Measurements from ENCODE around the gene ZNF761. TPM values are rescaled to one million over a fixed set of nuclear protein-coding genes. Genes with fewer than 3 reads are reported as not detected.
"Not testable (repeated sequence)": the region's sequence is repeated elsewhere in the genome, so short reads cannot be mapped to it uniquely, and the experiment has no call there.

Gene ZNF761
- 9.5 TPM for polyA plus RNA-seq (ENCODE audit: insufficient read length)

GRCh38 chr19:53431399-53432087 is at the start of gene ZNF761:
ZNF761 (plus strand) TSS chr19:53431984; CDS start chr19:53447269, 15,285 bp downstream.
- peak; percentile 47 for DNase-seq (ENCODE audit: low read depth)

DNA sequence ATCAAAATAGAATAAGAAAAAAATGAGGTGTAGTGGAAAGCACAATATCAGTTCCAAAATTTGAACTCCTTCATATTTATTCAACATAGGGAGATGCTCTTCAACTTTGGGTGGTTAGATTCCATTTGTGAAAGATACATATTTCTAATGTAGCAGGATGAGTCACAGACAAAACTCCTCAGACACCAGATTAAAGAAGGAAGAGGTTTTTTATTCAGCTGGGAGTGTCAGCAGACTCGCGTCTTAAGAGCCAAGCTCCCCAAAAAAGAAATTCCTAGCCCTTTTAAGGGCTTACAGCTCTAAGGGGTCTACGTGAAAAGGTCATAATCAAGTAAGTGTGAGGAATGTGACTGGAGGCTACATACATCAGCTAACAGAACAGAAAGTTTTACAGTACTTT is 43.6 kb upstream of the ZNF761 start:
- DNase-seq (ENCODE audit: low read depth), result no peak

GRCh38 chr19:53388904-53389303 is 42.9 kb upstream of the ZNF761 start:
- DNase-seq (ENCODE audit: low read depth), result no peak

DNA sequence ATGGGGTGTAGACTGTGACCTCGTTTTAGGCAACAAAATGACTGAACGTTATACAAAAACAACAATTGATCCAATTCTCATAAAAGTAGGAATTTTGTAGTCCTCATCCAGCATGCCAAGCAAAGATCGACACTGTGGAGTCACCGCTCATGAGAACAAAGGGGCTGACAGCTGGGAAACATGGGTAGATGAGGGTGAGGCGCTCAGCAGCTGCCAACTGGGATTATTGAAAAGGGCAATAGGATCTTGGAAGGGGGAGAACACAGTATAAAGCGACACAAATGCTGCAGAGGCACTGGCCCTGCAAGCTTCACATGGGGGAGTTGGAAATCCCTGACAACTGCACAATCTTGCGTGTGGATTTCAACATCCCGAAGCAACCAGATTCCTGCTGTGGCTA is 42.2 kb upstream of the ZNF761 start:
- no peak for DNase-seq (ENCODE audit: low read depth)

DNA sequence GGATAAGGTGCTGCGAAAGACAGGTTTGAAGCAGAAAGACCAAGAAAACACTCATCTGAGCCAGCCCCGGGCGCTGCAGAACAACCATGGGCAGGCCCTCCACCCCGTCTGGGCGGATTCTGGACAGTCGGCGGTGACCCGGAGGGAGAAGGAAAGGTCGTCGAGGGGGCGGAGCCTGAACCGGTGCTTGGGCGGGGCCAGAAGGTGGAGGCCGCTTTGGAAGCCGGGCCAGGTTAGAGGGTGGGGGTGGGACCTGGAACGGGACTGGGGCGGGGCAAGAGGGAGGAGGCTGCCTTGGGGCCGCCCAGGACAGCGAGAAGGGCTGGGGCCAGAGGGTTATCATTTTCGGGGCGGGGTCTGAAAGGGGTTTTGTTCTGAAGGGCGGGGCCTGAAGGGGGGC is 41.8 kb upstream of the ZNF761 start:
- no peak for DNase-seq (ENCODE audit: low read depth)

DNA sequence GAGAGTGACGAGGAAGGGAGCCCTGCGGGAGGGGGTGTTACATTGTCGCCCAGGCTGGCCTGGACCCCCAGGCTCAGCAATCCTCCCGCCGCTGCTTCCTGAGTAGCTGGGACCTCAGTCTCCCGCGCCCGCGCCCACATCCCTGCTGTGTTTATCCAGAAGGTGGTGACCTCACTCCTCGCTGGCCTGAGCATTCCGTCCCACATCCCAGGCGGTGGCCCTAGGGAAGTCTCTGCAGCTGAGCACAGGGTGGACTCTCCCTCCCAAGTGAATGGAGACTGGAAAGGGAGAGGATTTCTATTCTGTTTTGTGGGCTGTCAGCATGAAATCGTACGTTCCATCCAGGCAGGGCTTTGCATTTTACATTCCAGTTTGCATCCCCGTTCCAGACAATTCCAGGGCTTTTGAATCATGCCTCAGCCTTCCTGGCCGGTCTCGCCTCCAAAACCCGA is 37.2 kb upstream of the ZNF761 start:
- DNase-seq (ENCODE audit: low read depth), result no peak

DNA sequence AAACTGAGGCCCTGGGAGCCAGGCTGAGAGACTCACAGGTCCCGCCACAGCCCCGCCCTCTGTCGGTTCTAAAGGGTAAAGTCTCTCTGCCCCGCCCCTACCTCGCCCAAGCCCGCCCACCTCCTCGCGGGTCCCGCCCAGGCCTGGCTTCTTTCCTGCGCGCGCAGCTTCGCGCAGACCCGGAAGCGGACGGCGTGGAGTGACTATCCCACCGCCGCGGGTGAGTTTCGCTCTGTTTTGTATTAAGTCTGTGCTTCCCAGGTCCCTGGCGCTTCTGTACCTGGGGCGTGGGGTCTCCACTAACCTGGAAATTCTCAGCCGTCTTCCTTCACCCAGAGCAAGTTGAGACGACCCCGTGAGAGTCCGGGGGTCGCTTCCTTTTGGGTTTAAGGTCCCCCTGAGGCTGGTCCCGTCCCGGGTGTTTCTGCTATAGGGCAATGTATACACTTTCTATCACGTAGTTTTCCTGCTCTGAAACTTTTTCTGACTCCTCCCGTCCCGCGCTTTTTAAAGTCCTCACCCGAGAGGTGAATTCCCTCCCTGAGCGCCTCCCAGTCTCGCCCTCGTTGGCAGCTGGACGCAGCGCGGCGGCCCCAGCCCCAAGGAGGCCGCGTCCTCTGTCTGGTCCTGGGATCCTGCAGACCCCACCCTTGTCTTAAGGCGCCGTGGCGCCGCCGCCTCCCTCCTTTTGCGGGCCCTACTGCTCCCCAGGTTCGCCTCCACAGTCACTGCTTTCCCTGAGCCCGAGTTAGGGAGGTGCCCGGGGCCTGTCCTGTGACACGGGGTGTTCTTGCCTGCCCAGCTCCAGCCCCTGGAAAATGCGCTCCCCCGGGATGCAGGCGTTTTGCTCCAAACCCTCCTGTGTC is 36.6 kb upstream of the ZNF761 start, which contains the start of gene ZNF765:
TSS of gene ZNF765 (plus strand) at position 176 of the 866 bp plus-strand sequence. CDS start 2,867 bp downstream, outside the sequence.
- DNase-seq (ENCODE audit: low read depth), result peak; percentile 66

DNA sequence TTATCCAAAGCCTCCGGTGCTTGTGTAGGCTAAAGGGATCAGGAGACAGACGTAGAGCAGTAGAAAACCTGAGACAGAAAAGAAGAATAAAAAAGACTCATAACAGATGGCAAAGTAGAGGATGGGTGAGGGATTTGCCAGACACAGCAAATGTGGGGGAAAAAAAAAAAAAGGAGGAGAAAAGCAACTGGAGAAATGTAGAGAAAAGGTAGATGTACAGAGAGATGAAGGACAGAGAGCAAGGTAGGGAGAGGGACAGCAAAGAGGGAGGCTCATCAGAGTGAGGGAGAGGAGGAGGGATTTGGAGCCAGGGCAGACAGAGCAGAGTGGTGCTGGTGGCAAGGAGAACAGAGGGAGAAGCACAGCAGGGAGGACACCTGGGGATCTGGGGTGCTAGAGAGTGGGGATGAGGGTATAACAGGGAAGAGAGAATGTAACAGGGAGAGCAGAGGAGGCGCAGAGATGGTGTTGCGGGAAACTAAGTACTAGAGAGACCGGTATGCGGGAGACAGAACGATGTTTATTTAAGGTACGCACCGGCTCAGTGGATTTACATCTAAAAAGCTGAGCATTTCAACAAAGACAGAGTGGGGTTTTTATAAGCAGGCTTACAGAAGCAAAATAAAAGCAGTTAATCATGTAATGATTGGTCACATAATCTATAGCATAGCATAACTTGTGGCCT is 35.8 kb upstream of the ZNF761 start:
- not testable (repeated sequence) for DNase-seq (ENCODE audit: low read depth)

DNA sequence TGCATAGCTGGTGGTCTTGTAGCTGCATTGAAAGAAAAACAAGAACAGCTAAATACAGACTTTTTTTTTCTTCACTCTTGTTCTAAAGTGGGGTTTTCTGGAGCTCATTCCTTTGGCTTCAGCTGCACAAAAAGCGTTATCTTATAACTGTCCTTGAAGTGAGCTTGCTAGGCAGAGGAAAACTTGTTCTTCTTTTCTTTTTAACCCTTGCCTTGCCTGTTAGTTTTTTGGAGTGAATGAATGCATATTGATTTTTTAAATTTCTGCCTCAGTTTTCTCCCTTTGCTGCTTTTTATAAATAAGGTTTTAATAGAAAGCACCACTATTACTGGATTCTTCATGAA is 35.3 kb upstream of the ZNF761 start:
- DNase-seq (ENCODE audit: low read depth), result no peak

DNA sequence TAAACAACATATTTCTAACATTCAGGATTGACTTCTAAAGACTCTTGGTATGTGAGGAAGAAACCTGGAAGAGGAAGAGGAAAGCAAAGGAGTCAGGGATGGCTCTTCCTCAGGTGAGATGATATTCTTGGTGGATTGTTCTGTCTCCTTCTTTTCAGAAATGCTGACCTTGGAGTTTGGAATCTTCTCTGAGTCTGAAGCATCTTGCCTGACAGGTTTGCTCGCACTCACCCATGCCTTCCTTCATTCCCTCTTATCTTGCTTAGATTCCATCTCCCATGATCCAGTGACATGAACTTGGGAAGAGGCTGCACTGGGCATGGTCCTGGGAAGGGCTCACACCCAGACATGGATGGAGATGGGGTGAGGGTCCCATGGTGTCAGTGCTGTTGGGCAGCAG is 33.9 kb upstream of the ZNF761 start:
- not testable (repeated sequence) for DNase-seq (ENCODE audit: low read depth)

DNA sequence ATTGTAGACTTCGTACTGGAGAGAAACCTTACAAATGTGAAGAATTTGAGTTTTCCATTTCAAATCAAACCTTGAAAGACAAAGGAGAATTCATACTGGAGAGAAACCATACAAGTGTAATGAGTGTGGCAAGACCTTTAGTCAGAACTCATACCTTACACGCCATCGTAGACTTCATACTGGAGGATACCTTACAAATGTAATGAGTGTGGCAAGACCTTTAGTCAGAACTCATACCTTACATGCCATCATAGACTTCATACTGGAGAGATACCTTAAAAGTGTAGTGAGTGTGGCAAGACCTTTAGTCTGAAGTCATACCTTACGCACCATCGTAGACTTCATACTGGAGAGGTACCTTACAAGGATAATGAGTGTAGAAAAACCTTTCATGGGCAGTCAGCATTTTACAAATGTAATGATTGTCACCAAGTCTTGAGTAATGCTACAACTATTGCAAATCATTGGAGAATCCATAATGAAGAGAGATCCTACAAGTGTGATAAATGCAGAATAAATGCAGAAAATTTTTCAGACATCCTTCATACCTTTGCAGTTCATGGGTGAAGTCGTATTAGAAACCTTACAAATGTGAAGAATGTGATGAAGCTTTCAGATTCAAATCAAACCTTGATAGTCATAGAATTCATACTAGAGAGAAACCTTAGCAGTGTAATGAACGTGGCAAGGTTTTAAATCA is 22.1 kb upstream of the ZNF761 start:
- DNase-seq (ENCODE audit: low read depth), result no peak

- DNase-seq (ENCODE audit: low read depth), result not testable (repeated sequence)
Observed at GRCh38 chr19:53420520-53421315, 11.1 kb upstream of the ZNF761 start.

GRCh38 chr19:53422551-53422950 is 9.2 kb upstream of the ZNF761 start:
- no peak for DNase-seq (ENCODE audit: low read depth)

DNA sequence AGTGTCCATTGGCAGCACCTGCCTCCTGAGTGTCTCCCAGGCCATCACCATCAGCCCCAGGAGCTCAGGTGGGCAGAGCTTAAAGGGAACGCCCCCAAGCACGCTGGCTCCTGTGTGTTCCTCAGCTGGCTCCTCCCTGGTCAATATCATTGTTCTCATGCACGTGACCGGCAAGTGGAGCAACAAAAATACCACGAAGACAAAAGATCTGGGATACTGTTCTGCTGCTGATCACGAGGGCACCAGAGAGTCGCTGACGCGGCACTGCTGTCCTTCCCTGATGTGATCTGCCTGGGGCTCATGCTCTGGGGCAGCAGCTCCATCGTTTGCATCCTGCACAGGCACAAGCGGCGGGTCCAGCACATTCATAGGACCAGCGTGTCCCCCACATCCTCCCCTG is 8.7 kb upstream of the ZNF761 start:
- not testable (repeated sequence) for DNase-seq (ENCODE audit: low read depth)

GRCh38 chr19:53423680-53424079 is 8.1 kb upstream of the ZNF761 start:
- not testable (repeated sequence) for DNase-seq (ENCODE audit: low read depth)

- DNase-seq (ENCODE audit: low read depth), result peak; percentile 54
Observed at GRCh38 chr19:53424968-53425597, 6.7 kb upstream of the ZNF761 start.

DNA sequence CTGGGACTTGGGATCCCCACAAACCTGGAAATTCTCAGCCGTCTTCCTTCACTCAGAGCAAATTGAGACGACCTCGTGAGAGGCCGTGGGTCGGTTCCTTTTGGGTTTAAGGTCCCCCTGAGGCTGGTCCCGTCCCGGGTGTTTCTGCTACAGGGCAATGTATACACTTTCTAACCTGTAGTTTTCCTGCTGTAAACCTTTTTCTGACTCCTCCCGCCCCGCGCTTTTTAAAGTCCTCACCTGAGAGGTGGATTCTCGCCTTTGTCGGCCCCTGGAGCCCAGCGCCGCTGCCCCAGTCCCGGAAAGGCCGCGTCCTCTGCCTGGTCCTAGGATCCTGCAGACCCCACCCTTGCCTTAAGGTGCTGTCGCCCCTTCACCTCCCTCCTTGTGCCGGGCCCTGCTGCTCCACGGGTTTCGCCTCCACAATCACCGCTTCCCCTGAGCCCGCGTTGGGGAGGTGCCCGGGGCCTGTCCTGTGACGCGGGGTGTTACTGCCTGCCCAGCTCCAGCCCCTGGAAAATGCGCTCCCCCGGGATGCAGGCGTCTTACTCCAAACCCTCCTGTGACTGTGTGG is 391 bp downstream of the ZNF761 start:
- no peak for DNase-seq (ENCODE audit: low read depth)

DNA sequence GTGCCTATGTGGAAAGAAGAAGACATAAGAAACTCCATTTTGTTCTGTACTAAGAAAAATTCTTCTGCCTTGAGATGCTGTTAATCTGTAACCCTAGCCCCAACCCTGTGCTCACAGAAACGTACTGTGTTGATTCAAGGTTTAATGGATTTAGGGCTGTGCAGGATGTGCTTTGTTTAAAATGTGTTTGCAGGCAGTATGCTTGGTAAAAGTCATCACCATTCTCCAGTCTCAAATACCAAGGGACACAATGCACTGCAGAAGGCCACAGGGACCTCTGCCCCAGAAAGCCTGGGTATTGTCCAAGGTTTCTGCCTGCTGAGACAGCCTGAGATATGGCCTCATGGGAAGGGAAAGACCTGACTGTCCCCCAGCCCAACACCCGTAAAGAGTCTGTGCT is 12.0 kb downstream of the ZNF761 start:
- DNase-seq (ENCODE audit: low read depth), result not testable (repeated sequence)

DNA sequence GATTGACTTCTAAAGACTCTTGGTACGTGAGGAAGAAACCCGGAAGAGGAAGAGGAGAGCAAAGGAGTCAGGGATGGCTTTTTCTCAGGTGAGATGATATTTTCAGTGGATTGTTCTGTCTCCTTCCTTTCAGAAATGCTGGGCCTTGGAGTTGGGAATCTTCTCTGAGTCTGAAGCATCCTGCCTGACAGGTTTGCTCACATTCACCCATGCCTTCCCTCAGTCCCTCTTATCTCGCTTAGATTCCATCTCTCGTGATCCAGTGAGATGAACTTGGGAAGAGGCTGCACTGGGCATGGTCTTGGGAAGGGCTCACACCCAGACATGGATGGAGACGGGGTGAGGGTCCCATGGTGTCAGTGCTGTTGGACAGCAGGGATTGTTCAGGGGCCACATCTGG is 15.4 kb downstream of the ZNF761 start:
- DNase-seq (ENCODE audit: low read depth), result not testable (repeated sequence)

DNA sequence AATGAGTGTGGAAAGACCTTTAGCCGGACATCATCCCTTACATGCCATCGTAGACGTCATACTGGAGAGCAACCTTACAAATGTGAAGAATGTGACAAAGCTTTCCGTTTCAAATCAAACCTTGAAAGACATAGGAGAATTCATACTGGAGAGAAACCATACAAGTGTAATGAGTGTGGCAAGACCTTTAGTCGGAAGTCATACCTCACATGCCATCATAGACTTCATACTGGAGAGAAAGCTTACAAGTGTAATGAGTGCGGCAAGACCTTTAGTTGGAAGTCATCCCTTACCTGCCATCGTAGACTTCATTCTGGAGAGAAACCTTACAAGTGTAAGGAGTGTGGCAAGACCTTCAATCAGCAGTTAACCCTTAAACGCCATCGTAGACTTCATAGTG is 24.0 kb downstream of the ZNF761 start:
- DNase-seq (ENCODE audit: low read depth), result no peak

Data from forelimb muscle (tissue), 1 donor.